ENCODE data around the gene BTBD18.
"Not testable (repeated sequence)": the region's sequence is repeated elsewhere in the genome, so short reads cannot be mapped to it uniquely, and the experiment has no call there.

The BTBD18 gene

GRCh38 chr11:57727185-57727584, 24.4 kb downstream of the BTBD18 start:
- DNase-seq = no peak

GRCh38 chr11:57716726-57717125, 34.9 kb downstream of the BTBD18 start:
- DNase-seq = not testable (repeated sequence)

- no peak for DNase-seq
These were observed 37.8 kb downstream of the BTBD18 start for GRCh38 chr11:57713835-57714234.

GRCh38 chr11:57712256-57713150, 39.1 kb downstream of the BTBD18 start, which contains the start of gene TMX2:
TMX2 (plus strand) TSS chr11:57712593; CDS start chr11:57712619, 26 bp downstream.
- DNase-seq = peak; percentile 85 to 86

- peak; percentile 67 to 74 for DNase-seq
These were observed 40.0 kb downstream of the BTBD18 start, which contains the start of gene MED19 for GRCh38 chr11:57711414-57712255. MED19 (minus strand) TSS chr11:57712215; CDS start chr11:57712179, 36 bp downstream.

GRCh38 chr11:57709802-57710367, 41.7 kb downstream of the BTBD18 start:
- DNase-seq = no peak

GRCh38 chr11:57705432-57705831, 46.2 kb downstream of the BTBD18 start:
- not testable (repeated sequence) for DNase-seq

GRCh38 chr11:57704932-57705331, 46.7 kb downstream of the BTBD18 start:
- no peak for DNase-seq

GRCh38 chr11:57703341-57703740, 48.3 kb downstream of the BTBD18 start:
- DNase-seq = no peak

GRCh38 chr11:57700425-57700824, 51.2 kb downstream of the BTBD18 start:
- DNase-seq = no peak

- no peak for DNase-seq
These were observed 51.8 kb downstream of the BTBD18 start for GRCh38 chr11:57699813-57700212.

- DNase-seq = no peak
These were observed 52.7 kb downstream of the BTBD18 start for GRCh38 chr11:57698843-57699365.

All from activated CD4-positive, alpha-beta T cell treated with anti-CD3 and anti-CD28 coated beads, Interleukin-2, amount 50 U/mL, for 4 hours (primary cell).